Colonic mucosa (tissue), 4 donors: Measurements from ENCODE around the gene RNF34. TPM values are rescaled to one million over a fixed set of nuclear protein-coding genes. Genes with fewer than 3 reads are reported as not detected.
A peak's percentile ranks its signal among the peaks of the same experiment; 100 is the strongest.

Source experiments
- DNase-seq: peaks from one replicate; pipeline ENCODE4 v3.0.0-alpha.2; 2020
- H3K27ac ChIP-seq: fragments of 200-600 bp; one replicate; pipeline ENCODE4 v1.8.0; 2021
- H3K27me3 ChIP-seq: fragments of 200-600 bp; one replicate; pipeline ENCODE4 v1.8.0; 2021
- H3K36me3 ChIP-seq: fragments of 200-600 bp; one replicate; pipeline ENCODE4 v1.8.0; 2021
- H3K4me1 ChIP-seq: fragments of 200-600 bp; one replicate; pipeline ENCODE4 v1.8.0; 2021; ENCODE audit warnings: mild to moderate bottlenecking
- H3K4me3 ChIP-seq: fragments of 200-600 bp; one replicate; pipeline ENCODE4 v1.8.0; 2021
- H3K9ac ChIP-seq, 2 donors: one replicate each; pipeline ENCODE4 v1.7.0; 2013; ENCODE audit warnings: control low read depth in 2 of 2, low read depth in 2 of 2, low read length in 2 of 2
- H3K9me3 ChIP-seq: fragments of 200-600 bp; one replicate; pipeline ENCODE4 v1.8.0; 2021
- intact Hi-C: fragments of 100-400 bp; cut with DNase I; formaldehyde crosslinking; loops from one replicate; pipeline ENCODE4 v1.14.1; 2022
- total RNA-seq, 2 donors: library from RNA; stranded (reverse); fragmentation: NEBNext Ultra II Directional in 1 of 2; extraction: Animal tissue kit (Norgen Biotek cat#: 25700) in 1 of 2; gene quantifications; one replicate each; pipeline ENCODE4 v1.2.1, GENCODE V29; 2021
- TF ChIP-seq, protein P1 (sequence below): fragments of 200-600 bp; IDR thresholded peaks from one replicate; pipeline ENCODE4 v1.8.0; 2022; ENCODE audit warnings: antibody characterized with exemption, mild to moderate bottlenecking
- donor health status: healthy.
- donor health status: DM: no; HTN: no; CAD: no.
- donor health status: DM: no; HTN: no; CAD: no.

RNF34 gene, protein sequence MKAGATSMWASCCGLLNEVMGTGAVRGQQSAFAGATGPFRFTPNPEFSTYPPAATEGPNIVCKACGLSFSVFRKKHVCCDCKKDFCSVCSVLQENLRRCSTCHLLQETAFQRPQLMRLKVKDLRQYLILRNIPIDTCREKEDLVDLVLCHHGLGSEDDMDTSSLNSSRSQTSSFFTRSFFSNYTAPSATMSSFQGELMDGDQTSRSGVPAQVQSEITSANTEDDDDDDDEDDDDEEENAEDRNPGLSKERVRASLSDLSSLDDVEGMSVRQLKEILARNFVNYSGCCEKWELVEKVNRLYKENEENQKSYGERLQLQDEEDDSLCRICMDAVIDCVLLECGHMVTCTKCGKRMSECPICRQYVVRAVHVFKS
- total RNA-seq, result 10 to 100 TPM; 39.7 to 53.3 TPM

- no peaks in the 10 kb centered on the region for H3K9me3 ChIP-seq
- H3K9ac ChIP-seq, result peak within 1 kb of the TSS; percentile 95 to 99
- intact Hi-C loops, result loop anchor here (5.0 kb wide), 1 partner anchor 47 kb away; the partner anchor contains the start of gene ANAPC5
- no peaks in the 10 kb centered on the region for H3K27me3 ChIP-seq
- peak within 1 kb of the TSS; percentile 94 for H3K27ac ChIP-seq
- no peaks in the 10 kb centered on the region for H3K4me1 ChIP-seq
- H3K4me3 ChIP-seq, result peak within 1 kb of the TSS; percentile 96
- no peaks in the 10 kb centered on the region for H3K36me3 ChIP-seq
- TF ChIP-seq, protein P1, sequence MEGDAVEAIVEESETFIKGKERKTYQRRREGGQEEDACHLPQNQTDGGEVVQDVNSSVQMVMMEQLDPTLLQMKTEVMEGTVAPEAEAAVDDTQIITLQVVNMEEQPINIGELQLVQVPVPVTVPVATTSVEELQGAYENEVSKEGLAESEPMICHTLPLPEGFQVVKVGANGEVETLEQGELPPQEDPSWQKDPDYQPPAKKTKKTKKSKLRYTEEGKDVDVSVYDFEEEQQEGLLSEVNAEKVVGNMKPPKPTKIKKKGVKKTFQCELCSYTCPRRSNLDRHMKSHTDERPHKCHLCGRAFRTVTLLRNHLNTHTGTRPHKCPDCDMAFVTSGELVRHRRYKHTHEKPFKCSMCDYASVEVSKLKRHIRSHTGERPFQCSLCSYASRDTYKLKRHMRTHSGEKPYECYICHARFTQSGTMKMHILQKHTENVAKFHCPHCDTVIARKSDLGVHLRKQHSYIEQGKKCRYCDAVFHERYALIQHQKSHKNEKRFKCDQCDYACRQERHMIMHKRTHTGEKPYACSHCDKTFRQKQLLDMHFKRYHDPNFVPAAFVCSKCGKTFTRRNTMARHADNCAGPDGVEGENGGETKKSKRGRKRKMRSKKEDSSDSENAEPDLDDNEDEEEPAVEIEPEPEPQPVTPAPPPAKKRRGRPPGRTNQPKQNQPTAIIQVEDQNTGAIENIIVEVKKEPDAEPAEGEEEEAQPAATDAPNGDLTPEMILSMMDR, result no peak
- peak; percentile 99 for DNase-seq
These were observed at the start of gene RNF34 for GRCh38 chr12:121399391-121400331. Gene RNF34, plus strand, starts transcription at chr12:121400118. Its CDS starts 95 bp downstream, at chr12:121400213.

DNA sequence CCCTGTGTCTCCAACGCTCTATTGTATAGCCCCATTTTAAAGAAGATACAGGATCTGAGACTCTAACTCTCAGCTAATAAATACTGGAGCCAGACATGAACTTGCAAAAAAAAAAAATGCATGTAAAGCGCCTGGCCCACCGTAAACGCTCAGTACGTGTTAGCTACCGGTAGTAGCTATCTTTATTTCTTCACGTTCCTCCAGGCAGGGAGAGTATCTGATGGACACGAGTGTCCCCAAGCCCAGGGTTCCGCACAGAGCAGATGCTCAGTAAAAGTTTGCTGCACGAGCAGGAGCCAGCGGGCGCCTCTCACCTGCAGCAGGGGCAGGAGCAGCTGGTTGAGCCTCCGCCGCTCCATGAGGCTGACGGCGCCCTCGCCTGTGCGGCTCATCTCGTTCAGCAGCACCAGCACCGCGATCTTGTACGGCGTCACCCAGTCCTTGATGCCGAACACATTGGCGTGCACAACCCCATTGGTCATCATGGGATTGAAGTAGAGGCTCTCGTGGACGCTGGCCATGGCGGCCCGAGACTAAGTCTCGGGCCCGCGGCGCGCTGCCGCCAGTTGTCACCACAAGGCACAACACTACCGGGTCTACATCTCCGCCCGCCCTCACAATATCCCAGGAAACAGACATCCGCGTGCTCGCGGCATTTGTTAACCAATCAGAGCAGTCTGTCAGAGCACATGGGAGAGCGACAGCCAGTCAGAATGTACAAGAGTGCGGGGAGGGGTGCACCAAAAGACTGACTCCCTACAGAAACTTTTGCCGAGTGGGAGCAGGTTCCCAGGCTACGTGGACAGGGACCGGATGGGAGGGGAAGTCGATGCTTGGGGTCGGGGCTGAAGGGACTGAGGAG is 47.9 kb upstream of the RNF34 start, which contains the start of gene ANAPC5:
Gene ANAPC5 (minus strand): TSS at position 592 of the 862 bp plus-strand sequence. CDS start 71 bp downstream, at position 521.
- no peaks in the 10 kb centered on the region for H3K4me1 ChIP-seq
- peak within 1 kb of the TSS; percentile 88 for H3K27ac ChIP-seq
- TF ChIP-seq, protein P1, result no peak
- H3K9ac ChIP-seq, result peak within 1 kb of the TSS; percentile 75 to 99
- H3K27me3 ChIP-seq, result no peaks in the 10 kb centered on the region
- H3K36me3 ChIP-seq, result no peaks in the 10 kb centered on the region
- peak within 1 kb of the TSS; percentile 95 for H3K4me3 ChIP-seq
- intact Hi-C loops, result loop anchor here (5.0 kb wide), 1 partner anchor 50 kb away; the partner anchor contains the start of gene RNF34
- no peaks in the 10 kb centered on the region for H3K9me3 ChIP-seq
- DNase-seq, result peak; percentile 96

GRCh38 chr12:121352682-121353018 is 47.3 kb upstream of the RNF34 start:
- Histone ChIP-seq H3K9ac (peak overlapping the region; percentile 19 to 62), H3K27ac (peak overlapping the region; percentile 37), H3K27me3 (no peaks in the 10 kb centered on the region), H3K4me3 (peak overlapping the region; percentile 95), H3K4me1 (no peaks in the 10 kb centered on the region), H3K36me3 (no peaks in the 10 kb centered on the region), H3K9me3 (no peaks in the 10 kb centered on the region)
- DNase-seq, result no peak
- intact Hi-C loops, result loop anchor here (5.0 kb wide), 1 partner anchor 50 kb away; the partner anchor contains the start of gene RNF34
- TF ChIP-seq, protein P1, result no peak

GRCh38 chr12:121355818-121356217 is 44.1 kb upstream of the RNF34 start:
- no peak overlapping the region for H3K4me3 ChIP-seq
- intact Hi-C loops, result no loop called here
- DNase-seq, result no peak
- H3K4me1 ChIP-seq, result no peaks in the 10 kb centered on the region
- no peak overlapping the region for H3K27ac ChIP-seq
- H3K36me3 ChIP-seq, result no peaks in the 10 kb centered on the region
- H3K9me3 ChIP-seq, result no peaks in the 10 kb centered on the region
- no peak overlapping the region for H3K9ac ChIP-seq
- no peaks in the 10 kb centered on the region for H3K27me3 ChIP-seq
- TF ChIP-seq, protein P1, result no peak
